ENCODE measurements around the gene OR1F1. TPM values are rescaled to one million over a fixed set of nuclear protein-coding genes. Genes with fewer than 3 reads are reported as not detected.

OR1F1 gene
- total RNA-seq, 1 experiment from 2014 or later: not detected

- H2BK5ac ChIP-seq (ENCODE audit: insufficient read length, low read length): no peak overlapping the region
- H3K36me3 Mint-ChIP-seq (ENCODE audit: insufficient read depth in 1 of 3, low read depth in 3 of 3): peaks cover 7 to 20% (median 15%) of the 10 kb centered on the region in 3 experiments; a peak in 5 of 7 replicates
- no peaks in the 10 kb centered on the region for H3K9me3 Mint-ChIP-seq
- no peak overlapping the region for H2AK5ac ChIP-seq (ENCODE audit: insufficient read length, low read length)
- no peak overlapping the region for H4K5ac ChIP-seq (ENCODE audit: insufficient read length, low read depth, low read length)
- H3K79me2 ChIP-seq (ENCODE audit: insufficient read depth, low read length): peaks cover 7% of the 10 kb centered on the region
- no peak overlapping the region for H3K4me2 ChIP-seq (ENCODE audit: insufficient read depth, insufficient read length, low read length)
- no peak overlapping the region for H3K4me3 Mint-ChIP-seq
- DNase-seq: no peak
- H3K4me1 Mint-ChIP-seq: peaks cover 9% of the 10 kb centered on the region in 2 experiments
- H3K56ac ChIP-seq (ENCODE audit: insufficient read length, low read depth, low read length): no peak overlapping the region
- no peak overlapping the region for H3K27ac Mint-ChIP-seq
- no peak for TF ChIP-seq CTCF (conservative IDR thresholded peaks at IDR 0.05)
- H2BK12ac ChIP-seq (ENCODE audit: insufficient read length, low read depth, low read length): no peak overlapping the region
- H3K14ac ChIP-seq (ENCODE audit: insufficient read depth, low read length): no peak overlapping the region; the same call in 1 of the 2 replicates
- H2BK20ac ChIP-seq (ENCODE audit: low read depth, low read length, poor library complexity, severe bottlenecking): no peak overlapping the region
- no peak overlapping the region for H4K8ac ChIP-seq (replicated peaks; ENCODE audit: insufficient read length, low read depth, low read length)
- H4K20me1 ChIP-seq (ENCODE audit: control insufficient read depth, insufficient read depth, insufficient read length): no peaks in the 10 kb centered on the region
- H3K23me2 ChIP-seq (ENCODE audit: insufficient read length, low read depth, low read length, poor library complexity, severe bottlenecking): peaks cover 10% of the 10 kb centered on the region
- no peaks in the 10 kb centered on the region for H3K27me3 ChIP-seq (ENCODE audit: insufficient read depth, low read length)
- no peak overlapping the region for H3K23ac ChIP-seq (ENCODE audit: insufficient read length, low read depth, low read length)
- no peaks in the 10 kb centered on the region for H3K27me3 Mint-ChIP-seq (ENCODE audit: low read depth)
- no peak overlapping the region for H3K9ac ChIP-seq (ENCODE audit: extremely low read depth, insufficient read length, low read length)
- H3K18ac ChIP-seq (ENCODE audit: insufficient read length, low read depth, low read length): no peak overlapping the region
- peaks cover 2% of the 10 kb centered on the region for H3K79me1 ChIP-seq (ENCODE audit: insufficient read depth, low read depth, low read length, poor library complexity, severe bottlenecking)
- no peak overlapping the region for H3K4ac ChIP-seq (ENCODE audit: low read depth, low read length)
- H3T11ph ChIP-seq (ENCODE audit: low read length): no peak overlapping the region
- no peak overlapping the region for H2BK120ac ChIP-seq (ENCODE audit: low read depth, low read length, poor library complexity, severe bottlenecking)
- H4K91ac ChIP-seq (ENCODE audit: insufficient read length, low read depth, low read length): no peak overlapping the region
- WGBS (ENCODE audit: extremely low coverage, insufficient read length, low lambda C conversion rate): no CpG with 5 or more reads among the region's 21 CpGs
- no peak overlapping the region for H2AFZ ChIP-seq (ENCODE audit: low read length)
- no peak overlapping the region for H2BK15ac ChIP-seq (ENCODE audit: low read depth, low read length)
- no peaks in the 10 kb centered on the region; the same call in 1 of the 2 replicates for H3K4me1 ChIP-seq (ENCODE audit: insufficient read depth, low read length)
- no peak overlapping the region for H3K27ac ChIP-seq (ENCODE audit: insufficient read length, low read depth, low read length)
- no peaks in the 10 kb centered on the region for H3K9me3 ChIP-seq (ENCODE audit: control insufficient read depth, low read depth, low read length)
Observed at GRCh38 chr16:3138342-3138741, 49.7 kb upstream of the OR1F1 start.
